ENCODE measurements around the gene FOXP1. TPM values are rescaled to one million over a fixed set of nuclear protein-coding genes. Genes with fewer than 3 reads are reported as not detected.

The FOXP1 gene
- total and polyA plus RNA-seq, 2 of the 8 experiments (the other 6 are each of a cell fraction or from before 2014, with no cell fraction given), result 13.9 to 25.4 TPM

DNA sequence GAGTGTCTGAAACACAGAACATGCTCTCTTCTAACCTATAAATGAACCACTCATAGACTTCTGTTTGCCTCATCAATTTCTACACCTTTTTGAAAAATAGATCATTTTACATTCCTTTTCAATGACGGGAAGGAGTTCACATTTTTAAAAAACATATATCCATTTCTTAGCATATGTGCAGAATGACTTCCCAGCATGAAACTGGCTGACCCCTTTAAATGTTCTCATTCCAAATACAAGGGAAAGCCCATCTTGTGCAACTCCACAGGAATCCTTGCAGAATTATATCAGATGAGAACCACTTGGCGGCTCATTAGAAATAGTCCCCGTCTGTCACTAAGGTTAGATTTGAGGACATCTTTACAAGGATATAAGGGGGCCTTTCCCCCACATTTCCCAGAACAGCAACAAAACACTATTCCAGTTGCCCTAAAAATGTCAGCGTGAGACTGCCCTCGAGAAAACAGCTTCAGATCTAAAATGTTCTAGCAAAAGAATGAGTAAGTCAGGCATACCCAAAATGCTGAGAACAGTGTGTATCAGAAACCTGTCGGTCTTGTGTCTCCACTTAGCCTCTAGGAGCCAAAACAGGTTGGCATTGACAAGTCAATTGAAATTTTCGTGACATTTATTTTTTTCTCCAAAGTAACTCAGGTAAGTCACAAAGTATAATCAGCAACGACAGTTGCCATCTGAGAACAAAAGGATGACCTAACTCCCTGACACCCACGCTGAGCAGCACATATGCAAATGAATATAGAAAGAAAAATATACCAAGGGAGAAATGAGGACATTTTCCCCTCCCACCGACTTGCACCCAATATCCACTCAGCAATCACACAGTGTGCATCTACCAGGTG lies 63.1 kb downstream of the FOXP1 start:
- no peak for TF ChIP-seq SUZ12 (IDR thresholded peaks at IDR 0.05; ENCODE audit: low read length)
- TF ChIP-seq POLR2AphosphoS5 (IDR thresholded peaks at IDR 0.05; ENCODE audit: low read depth, low read length), result no peak
- TF ChIP-seq SAP30 (IDR thresholded peaks at IDR 0.05; ENCODE audit: insufficient read depth, insufficient replicate concordance, low read length), result no peak
- no peak for TF ChIP-seq YY1 (IDR thresholded peaks at IDR 0.05; ENCODE audit: low read depth, low read length)
- H3K27ac ChIP-seq (ENCODE audit: low read depth, low read length), result no peak overlapping the region
- ChIA-PET CTCF (ENCODE audit: partially characterized antibody) (no interaction called here), POLR2A (ENCODE audit: partially characterized antibody) (no interaction called here)
- no peak overlapping the region for H2AK5ac ChIP-seq (ENCODE audit: low read depth, low read length)
- H3K4me2 ChIP-seq (ENCODE audit: insufficient read depth in 1 of 2, low read depth in 2 of 2, low read length in 2 of 2), result no peak overlapping the region
- DNase-seq (ENCODE audit: low read depth in 1 of 2, low spot score in 2 of 2) (no peak), FAIRE-seq (no peak)
- H3K4me3 ChIP-seq (ENCODE audit: extremely low read depth in 1 of 4, insufficient read depth in 2 of 4, low read depth in 3 of 4, low read length in 4 of 4), result no peak overlapping the region
- H3K4ac ChIP-seq (replicated peaks; ENCODE audit: insufficient read length, low read depth, low read length), result no peak overlapping the region
- H3K9ac ChIP-seq (replicated peaks in 1 of 4; ENCODE audit: extremely low read depth in 1 of 4, low read depth in 3 of 4, low read length in 3 of 4), result no peak overlapping the region
- no peak overlapping the region for H4K91ac ChIP-seq (replicated peaks; ENCODE audit: insufficient read length, low read length)
- H2BK5ac ChIP-seq (ENCODE audit: low read depth, low read length), result no peak overlapping the region
- H3K18ac ChIP-seq (ENCODE audit: extremely low read depth, low read length), result no peak overlapping the region
- H3K79me2 ChIP-seq (ENCODE audit: control insufficient read depth in 1 of 2, insufficient read depth in 2 of 2, low read length in 2 of 2), result no peaks in the 10 kb centered on the region
- no peak overlapping the region for H2AFZ ChIP-seq (ENCODE audit: low read length)
- H3K23ac ChIP-seq (ENCODE audit: insufficient read length), result no peak overlapping the region
- H3K23me2 ChIP-seq (ENCODE audit: low read depth, low read length), result no peaks in the 10 kb centered on the region
- H2BK120ac ChIP-seq (replicated peaks; ENCODE audit: low read depth, low read length), result no peak overlapping the region
- H2BK20ac ChIP-seq (ENCODE audit: low read length), result no peak overlapping the region
- no peak overlapping the region for H3K56ac ChIP-seq (replicated peaks; ENCODE audit: insufficient read length, low read depth, low read length)
- no peak overlapping the region for H3K14ac ChIP-seq (ENCODE audit: insufficient read length)
- WGBS, 2 experiments (ENCODE audit: extremely low coverage in 1 of 2, insufficient coverage in 1 of 2, insufficient read length in 1 of 2, insufficient replicate concordance in 2 of 2, low coverage in 1 of 2, low lambda C conversion rate in 2 of 2, missing lambda C conversion rate in 1 of 2), result 80% methylated on average over 10 of the region's 10 CpGs; no CpG with 5 or more reads in 1 of the 2 experiments
- peaks cover 0 to 8% (median 3%) of the 10 kb centered on the region in 4 experiments; a peak in 5 of 7 replicates for H3K4me1 ChIP-seq (replicated peaks in 1 of 4; ENCODE audit: control insufficient read depth in 3 of 4, insufficient read depth in 4 of 4, low read length in 3 of 4)
- no peak overlapping the region for H2BK15ac ChIP-seq (ENCODE audit: low read length)
- no peaks in the 10 kb centered on the region for H3K27me3 ChIP-seq (replicated peaks in 1 of 4; ENCODE audit: control insufficient read depth in 3 of 4, extremely low read depth in 1 of 4, insufficient read depth in 3 of 4, low read length in 3 of 4)
- H3K79me1 ChIP-seq (ENCODE audit: low read depth, low read length), result no peaks in the 10 kb centered on the region
- peaks cover 0 to 2% of the 10 kb centered on the region in 2 experiments; a peak in 1 of 4 replicates for H3K9me3 ChIP-seq (ENCODE audit: insufficient read depth in 2 of 2, low read depth in 1 of 2, low read length in 1 of 2)
- no peaks in the 10 kb centered on the region for H4K20me1 ChIP-seq (replicated peaks in 1 of 2; ENCODE audit: control insufficient read depth in 1 of 2, insufficient read depth in 2 of 2, low read length in 2 of 2)
- H4K8ac ChIP-seq (ENCODE audit: extremely low read depth, insufficient read depth, low read length), result no peak overlapping the region
- no peaks in the 10 kb centered on the region for H3K36me3 ChIP-seq (ENCODE audit: control insufficient read depth in 2 of 4, insufficient read depth in 4 of 4, low read length in 3 of 4)
- no peak overlapping the region for H2BK12ac ChIP-seq (ENCODE audit: low read depth, low read length)
- no peak overlapping the region for H4K5ac ChIP-seq (ENCODE audit: insufficient read length, low read depth, low read length)

Data from H1 (cell line).